Posterior vena cava (tissue), 2 donors: Measurements from ENCODE around the gene BUB1B. TPM values are rescaled to one million over a fixed set of nuclear protein-coding genes. Genes with fewer than 3 reads are reported as not detected.
A peak's percentile ranks its signal among the peaks of the same experiment; 100 is the strongest.

ENCODE experiments used
- DNase-seq: peaks from one replicate; pipeline ENCODE4 v3.0.0-alpha.2; 2020; ENCODE audit warnings: low spot score
- intact Hi-C, 2 donors: fragments of 100-400 bp; cut with DNase I; formaldehyde crosslinking; loops; one replicate each; pipeline versions ENCODE4 v1.14.1 to v1.14.2; 2022 to 2023
- total RNA-seq, 2 donors: library from RNA; stranded (reverse); fragmentation: NEBNext Ultra II Directional; extraction: Animal tissue kit (Norgen Biotek cat#: 25700); gene quantifications; one replicate each; pipeline ENCODE4 v1.2.1, GENCODE V29; 2021
- donor health status: DM: yes; HTN: yes; CAD: no.
- donor health status: DM: yes; HTN: yes; CAD: no.

Gene BUB1B
- total RNA-seq, 2 donors from 2014 or later, result 0.86 to 1.2 TPM

DNA sequence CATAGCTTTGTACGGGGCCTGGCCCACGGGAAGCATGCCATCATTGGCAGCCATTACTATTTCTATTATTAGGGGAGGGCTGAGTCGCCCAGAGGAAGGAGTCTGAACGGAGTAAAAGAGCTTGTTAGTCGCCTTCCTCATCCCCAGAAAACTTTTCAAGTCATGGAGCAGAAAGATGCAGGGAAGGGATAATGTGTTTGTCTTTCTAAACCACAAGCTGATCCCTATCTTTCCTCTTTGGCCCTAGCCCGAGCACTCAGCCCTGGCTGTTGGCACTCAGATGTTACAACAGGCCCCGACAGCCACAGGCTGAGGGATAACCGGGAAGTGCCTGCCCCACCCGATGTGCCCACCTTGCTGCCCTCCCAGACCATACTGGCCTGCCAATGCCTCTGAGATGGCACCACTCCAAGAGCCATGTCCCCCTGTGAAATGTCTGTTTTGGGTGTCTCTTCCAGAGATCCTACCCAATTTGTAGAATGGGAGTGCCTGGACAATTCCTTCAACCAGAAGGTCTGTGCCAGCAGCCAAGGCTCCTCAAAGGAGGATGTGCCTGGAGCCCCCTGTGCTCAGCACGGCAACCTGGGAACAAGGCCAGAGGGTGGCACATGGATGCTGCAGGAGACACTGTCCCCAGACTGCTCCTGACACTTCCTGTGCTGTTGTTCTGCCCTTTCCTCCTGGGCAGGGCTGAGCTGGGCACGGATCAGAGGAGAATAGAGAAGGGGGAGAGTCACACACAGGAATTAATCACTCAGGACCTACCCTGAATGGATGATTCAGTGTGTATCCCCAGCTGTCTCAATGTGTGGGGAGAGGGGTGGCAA lies 88.8 kb downstream of the BUB1B start:
- peak; percentile 68 for DNase-seq
- intact Hi-C loops, result no loop called here

DNA sequence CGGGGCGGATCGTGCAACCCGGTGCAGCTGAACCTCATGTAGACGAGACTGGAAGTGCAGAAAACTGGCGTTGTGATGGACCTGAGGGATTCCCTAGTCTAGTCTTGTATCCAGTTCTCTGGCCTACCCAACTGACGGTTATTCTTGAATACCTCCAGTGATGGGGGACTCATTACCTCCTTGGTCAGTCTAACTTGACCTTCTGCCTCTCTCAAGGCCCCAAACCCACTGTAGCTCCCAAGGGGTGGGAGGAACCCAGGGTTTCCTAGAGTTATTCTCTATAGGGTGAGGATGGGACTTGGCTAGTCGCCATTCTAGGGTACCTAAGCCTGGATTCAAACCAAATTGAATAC lies 89.4 kb downstream of the BUB1B start:
- no peak for DNase-seq
- intact Hi-C loops, result no loop called here

GRCh38 chr15:40250771-40251483 lies 90.1 kb downstream of the BUB1B start:
- peak; percentile 46 for DNase-seq
- intact Hi-C loops, result no loop called here

- peak; percentile 41 for DNase-seq
- intact Hi-C loops, result no loop called here
These were observed 90.7 kb downstream of the BUB1B start for GRCh38 chr15:40251486-40252140.

DNA sequence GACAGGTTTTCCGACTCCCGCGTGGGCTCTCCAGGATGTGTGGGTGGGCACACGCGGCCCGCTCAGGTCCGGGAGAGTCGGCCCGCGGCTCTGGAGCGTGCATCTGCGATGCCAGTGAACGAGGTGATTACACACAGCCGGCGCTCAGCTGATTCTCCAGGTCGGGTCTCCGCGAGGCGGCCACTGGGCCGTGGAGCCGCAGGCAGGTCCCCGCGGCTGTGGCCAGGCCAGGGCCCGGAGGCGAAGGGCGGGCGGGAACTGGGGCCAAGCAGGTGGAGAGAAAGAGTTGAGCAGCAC lies 91.2 kb downstream of the BUB1B start:
- intact Hi-C loops, result no loop called here
- peak; percentile 69 for DNase-seq

DNA sequence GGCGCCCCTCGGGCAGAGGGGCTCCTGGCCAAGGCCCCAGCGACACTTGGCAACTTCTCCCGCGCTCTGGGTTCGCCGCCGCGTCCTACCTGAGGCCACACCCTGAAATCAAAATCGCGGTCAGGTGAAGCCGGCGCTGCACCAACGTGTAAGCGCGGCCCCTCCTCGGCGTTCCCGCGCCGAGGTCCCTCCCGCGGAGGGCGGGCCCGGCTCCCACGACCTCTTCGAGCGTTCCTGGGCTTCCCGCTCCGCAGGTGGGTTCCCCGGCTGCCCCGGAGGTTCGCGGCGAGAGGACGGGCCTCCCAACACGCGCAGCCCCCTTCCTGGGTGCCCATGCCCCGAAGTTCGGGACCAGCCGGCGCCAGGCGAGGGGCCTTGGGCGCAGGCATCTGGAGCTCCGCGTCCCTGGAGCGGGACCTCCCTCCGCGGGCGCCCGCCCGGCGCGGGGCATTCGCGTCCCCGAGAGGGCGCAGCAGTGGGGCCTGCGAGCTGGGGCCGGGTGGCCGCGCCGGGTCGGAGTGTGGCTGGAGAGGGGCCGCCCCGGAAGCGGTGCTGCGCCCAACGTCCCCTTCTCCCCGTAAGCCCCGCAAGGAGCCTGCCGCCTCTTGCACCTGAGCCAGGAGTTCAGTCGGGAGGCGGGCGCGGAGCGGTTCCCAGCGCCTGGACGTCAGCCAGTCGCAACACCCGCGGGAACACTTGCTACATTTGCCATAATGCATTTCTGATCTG lies 91.7 kb downstream of the BUB1B start:
- peak; percentile 79 for DNase-seq
- intact Hi-C loops, result no loop called here

DNA sequence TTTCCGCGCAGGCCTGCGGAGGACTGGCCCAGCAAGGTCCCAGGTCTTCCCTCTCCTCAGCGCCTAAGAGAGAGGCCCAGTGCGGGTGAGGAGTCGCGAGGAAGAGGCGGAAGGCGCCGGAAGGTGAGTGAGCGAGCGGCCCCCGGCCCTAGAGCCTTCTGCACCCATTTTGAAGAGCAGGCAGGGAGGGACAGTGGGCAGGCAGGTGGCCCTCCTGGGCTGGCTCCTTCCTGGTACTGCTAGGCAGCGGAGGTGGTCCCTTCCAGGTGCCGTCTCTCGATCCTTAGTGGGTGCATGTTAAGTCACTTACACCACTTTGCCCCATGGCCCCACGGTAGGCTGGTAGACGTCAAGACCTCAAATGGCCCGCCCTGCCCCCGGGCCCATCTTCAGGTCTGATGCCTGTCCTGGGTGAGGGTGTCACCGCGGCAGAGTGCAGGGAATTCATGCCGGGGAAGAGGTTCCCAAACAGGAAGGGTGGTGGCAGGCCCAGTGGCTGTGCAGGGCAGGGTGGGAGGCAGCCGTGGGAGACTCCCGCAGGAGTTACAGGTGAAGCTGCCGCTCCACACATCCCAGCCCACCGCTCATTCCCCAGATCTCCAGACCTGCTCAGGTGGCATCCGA lies 92.4 kb downstream of the BUB1B start:
- intact Hi-C loops, result no loop called here
- no peak for DNase-seq

GRCh38 chr15:40254452-40254851 lies 93.6 kb downstream of the BUB1B start:
- intact Hi-C loops, result no loop called here
- DNase-seq, result no peak

- no peak for DNase-seq
- intact Hi-C loops, result no loop called here
These were observed 94.2 kb downstream of the BUB1B start for GRCh38 chr15:40255033-40255432.

GRCh38 chr15:40256638-40257235 lies 95.9 kb downstream of the BUB1B start:
- no peak for DNase-seq
- intact Hi-C loops, result no loop called here

- DNase-seq, result no peak
- intact Hi-C loops, result no loop called here
These were observed 97.0 kb downstream of the BUB1B start for GRCh38 chr15:40257656-40258450.

DNA sequence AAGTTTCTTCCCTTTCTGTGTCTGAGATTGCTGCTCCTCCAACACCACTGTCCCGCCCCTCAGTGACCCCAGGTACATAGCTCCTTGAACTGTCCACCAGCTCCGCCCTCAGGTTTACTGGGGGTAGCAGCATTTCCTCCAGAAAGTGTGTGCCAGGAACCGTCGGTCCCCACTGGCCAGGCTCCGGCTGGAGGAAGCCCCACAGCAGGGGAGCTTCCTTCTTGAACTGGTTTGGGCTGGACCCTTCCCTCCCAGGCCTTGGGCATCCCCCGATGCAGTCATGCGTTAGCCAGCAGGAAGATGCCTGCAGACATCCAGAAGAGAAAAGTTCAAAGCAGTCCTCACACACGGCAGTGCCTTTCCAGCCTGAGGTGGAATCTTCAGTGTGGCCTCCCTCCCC lies 97.7 kb downstream of the BUB1B start:
- DNase-seq, result no peak
- intact Hi-C loops, result no loop called here

DNA sequence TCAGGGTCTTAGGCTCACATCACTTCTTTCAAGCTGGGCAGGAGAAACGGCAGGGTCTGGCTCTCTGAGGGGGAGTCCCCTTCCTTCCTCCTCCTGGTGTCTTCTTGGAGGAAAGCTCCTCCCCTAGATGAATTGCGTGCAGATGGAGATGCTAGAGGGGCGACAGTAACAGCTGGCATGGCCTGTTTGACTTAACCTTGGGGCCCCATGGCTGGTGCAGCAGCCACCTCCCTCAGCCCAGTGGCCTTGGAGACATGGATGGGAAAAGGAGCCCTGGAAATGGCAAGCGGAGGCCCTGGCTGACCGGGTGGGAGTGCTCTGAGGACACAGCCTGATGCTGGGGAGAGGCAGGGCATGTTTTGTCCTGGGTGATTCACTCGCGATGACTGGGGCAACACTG lies 98.2 kb downstream of the BUB1B start:
- intact Hi-C loops, result no loop called here
- no peak for DNase-seq

- DNase-seq, result no peak
- intact Hi-C loops, result no loop called here
These were observed 102.3 kb downstream of the BUB1B start for GRCh38 chr15:40263024-40263754.

DNA sequence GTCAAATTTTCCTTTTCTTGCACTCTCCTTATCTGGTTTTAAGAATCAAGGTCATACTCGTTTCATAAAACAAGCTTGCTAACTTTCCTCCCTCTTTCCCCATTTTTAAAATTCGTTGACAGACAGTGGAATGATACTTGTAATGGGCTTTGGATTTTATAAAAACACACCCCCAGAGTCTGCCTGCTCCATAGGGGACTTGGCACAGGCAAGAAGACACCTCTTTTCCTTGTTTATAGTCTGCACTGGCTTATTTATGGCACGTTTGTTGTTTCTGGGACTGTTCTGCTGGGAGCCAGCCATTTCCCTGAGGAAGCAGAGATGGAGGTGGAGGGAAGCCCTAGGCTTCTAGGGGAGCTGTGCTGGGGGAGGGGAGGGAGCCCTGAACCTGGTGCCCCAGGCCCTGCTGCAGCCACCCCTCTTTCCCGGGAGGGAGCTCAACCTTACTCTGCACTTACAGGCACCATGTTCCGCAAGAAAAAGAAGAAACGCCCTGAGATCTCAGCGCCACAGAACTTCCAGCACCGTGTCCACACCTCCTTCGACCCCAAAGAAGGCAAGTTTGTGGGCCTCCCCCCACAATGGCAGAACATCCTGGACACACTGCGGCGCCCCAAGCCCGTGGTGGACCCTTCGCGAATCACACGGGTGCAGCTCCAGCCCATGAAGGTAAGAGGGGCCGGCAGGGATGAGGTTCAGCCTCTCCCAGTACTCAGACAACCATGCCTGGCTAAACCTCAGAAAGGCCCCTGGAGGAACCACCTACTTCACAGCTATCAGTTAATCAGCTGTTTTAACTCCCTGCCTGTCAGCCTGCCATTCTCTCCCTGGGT lies 103.7 kb downstream of the BUB1B start:
- no peak for DNase-seq
- intact Hi-C loops, result no loop called here

GRCh38 chr15:40265355-40265754 lies 104.5 kb downstream of the BUB1B start:
- DNase-seq, result no peak
- intact Hi-C loops, result no loop called here

GRCh38 chr15:40265875-40266274 lies 105.0 kb downstream of the BUB1B start:
- intact Hi-C loops, result no loop called here
- DNase-seq, result no peak
